DOHH2 (cell line): ENCODE data around the gene ADCK2.
A peak's percentile ranks its signal among the peaks of the same experiment; 100 is the strongest.
"Not testable (repeated sequence)": the region's sequence is repeated elsewhere in the genome, so short reads cannot be mapped to it uniquely, and the experiment has no call there.

ENCODE experiments used
- H3F3A ChIP-seq: fragments of 200-600 bp; sonication (generic), shearing (Covaris generic); 2 replicates; pipeline ENCODE4 v1.6.0; 2016; ENCODE audit warnings: antibody characterized with exemption, mild to moderate bottlenecking; ENCODE audit not compliant: control insufficient read depth, insufficient read depth
- H3K27ac ChIP-seq: fragments of 200-600 bp; sonication (generic); 2 replicates; pipeline ENCODE4 v1.5.1; 2014; ENCODE audit warnings: low read depth, mild to moderate bottlenecking, low read length, moderate library complexity
- H3K27me3 ChIP-seq: fragments of 200-600 bp; sonication (generic); 2 replicates; pipeline ENCODE4 v1.6.1; 2014; ENCODE audit warnings: mild to moderate bottlenecking, low read length, mixed read lengths; ENCODE audit not compliant: control insufficient read depth
- H3K36me3 ChIP-seq: fragments of 200-600 bp; sonication (generic); 2 replicates; pipeline ENCODE4 v1.6.1; 2014; ENCODE audit warnings: mild to moderate bottlenecking, low read length, moderate library complexity, mixed read lengths; ENCODE audit not compliant: control insufficient read depth
- H3K4me1 ChIP-seq: fragments of 200-600 bp; sonication (generic); 2 replicates; pipeline ENCODE4 v1.6.1; 2014; ENCODE audit warnings: mild to moderate bottlenecking, low read length, mixed read lengths; ENCODE audit not compliant: control insufficient read depth
- H3K4me2 ChIP-seq: fragments of 200-600 bp; sonication (generic); 2 replicates; pipeline ENCODE4 v1.6.0; 2014; ENCODE audit warnings: mild to moderate bottlenecking, low read length, moderate library complexity
- H3K4me3 ChIP-seq: fragments of 200-600 bp; sonication (generic); 2 replicates; pipeline ENCODE4 v1.5.1; 2014; ENCODE audit warnings: mild to moderate bottlenecking, low read length, mixed read lengths
- H3K79me2 ChIP-seq: fragments of 200-600 bp; sonication (generic); 2 replicates; pipeline ENCODE4 v1.6.1; 2014; ENCODE audit warnings: mild to moderate bottlenecking, low read length, mixed read lengths; ENCODE audit not compliant: control insufficient read depth
- H3K9me2 ChIP-seq: fragments of 200-600 bp; sonication (generic); replicated peaks from 2 replicates; pipeline ENCODE4 v1.6.1; 2014; ENCODE audit warnings: mild to moderate bottlenecking, low read length, mixed read lengths; ENCODE audit not compliant: control insufficient read depth
- H3K9me3 ChIP-seq: fragments of 200-600 bp; sonication (generic); 2 replicates; pipeline ENCODE4 v1.6.1; 2014; ENCODE audit warnings: antibody characterized with exemption, low read length, mixed read lengths; ENCODE audit not compliant: control insufficient read depth, insufficient read depth
- H4K20me1 ChIP-seq: fragments of 200-600 bp; sonication (generic); 2 replicates; pipeline ENCODE4 v1.6.0; 2014; ENCODE audit warnings: low read depth, mild to moderate bottlenecking, antibody characterized with exemption, low read length, moderate library complexity; ENCODE audit not compliant: control insufficient read depth, insufficient read depth
- CTCF ChIP-seq: fragments of 200-600 bp; sonication (generic); IDR thresholded peaks from one replicate; pipeline ENCODE4 v1.5.1; 2014; ENCODE audit warnings: antibody characterized with exemption, mild to moderate bottlenecking, low read depth, low read length; ENCODE audit not compliant: poor library complexity, severe bottlenecking
- EZH2phosphoT487 ChIP-seq: fragments of 200-600 bp; sonication (generic); IDR thresholded peaks from 2 replicates; pipeline ENCODE4 v1.6.1; 2017; ENCODE audit warnings: borderline replicate concordance, mild to moderate bottlenecking, antibody characterized with exemption, low read length, moderate library complexity, mixed read lengths

Gene ADCK2

GRCh38 chr7:140640727-140641523, 31.8 kb upstream of the ADCK2 start, which contains the start of gene DENND2A:
DENND2A (minus strand) TSS chr7:140640813; CDS start chr7:140602397, 38,416 bp downstream.
- no peaks in the 10 kb centered on the region for H3K9me3 ChIP-seq
- H3K4me3 ChIP-seq = peak within 1 kb of the TSS; percentile 31
- peaks cover 5% of the 10 kb centered on the region for H3F3A ChIP-seq
- peaks cover 55% of the 10 kb centered on the region for H3K27me3 ChIP-seq
- peaks cover 26% of the 10 kb centered on the region for H3K4me1 ChIP-seq
- TF ChIP-seq CTCF (no peak), EZH2phosphoT487 (peak; percentile 95)
- H3K79me2 ChIP-seq = no peaks in the 10 kb centered on the region
- H3K27ac ChIP-seq = no peak within 1 kb of the TSS
- no peaks in the 10 kb centered on the region for H3K36me3 ChIP-seq
- H4K20me1 ChIP-seq = no peaks in the 10 kb centered on the region; the same call in 1 of the 2 replicates
- no peaks in the 10 kb centered on the region for H3K9me2 ChIP-seq
- H3K4me2 ChIP-seq = peak within 1 kb of the TSS; percentile 55

GRCh38 chr7:140641524-140642195, 31.1 kb upstream of the ADCK2 start:
- no peaks in the 10 kb centered on the region; the same call in 1 of the 2 replicates for H4K20me1 ChIP-seq
- H3K4me1 ChIP-seq = peaks cover 27% of the 10 kb centered on the region
- no peaks in the 10 kb centered on the region for H3K9me3 ChIP-seq
- no peak overlapping the region for H3K27ac ChIP-seq
- H3K4me3 ChIP-seq = no peak overlapping the region; the same call in 1 of the 2 replicates
- no peaks in the 10 kb centered on the region for H3K9me2 ChIP-seq
- no peaks in the 10 kb centered on the region for H3K36me3 ChIP-seq
- H3K4me2 ChIP-seq = peak overlapping the region; percentile 23
- no peak for TF ChIP-seq CTCF
- TF ChIP-seq EZH2phosphoT487 = no peak
- peaks cover 5% of the 10 kb centered on the region for H3F3A ChIP-seq
- H3K27me3 ChIP-seq = peaks cover 55% of the 10 kb centered on the region
- no peaks in the 10 kb centered on the region for H3K79me2 ChIP-seq

- Histone ChIP-seq H4K20me1 (no peaks in the 10 kb centered on the region; the same call in 1 of the 2 replicates), H3K9me2 (no peaks in the 10 kb centered on the region), H3K9me3 (no peaks in the 10 kb centered on the region), H3K79me2 (no peaks in the 10 kb centered on the region), H3K4me2 (no peak overlapping the region), H3K27ac (no peak overlapping the region), H3K4me3 (no peak overlapping the region), H3K36me3 (no peaks in the 10 kb centered on the region), H3F3A (peaks cover 10% of the 10 kb centered on the region), H3K4me1 (peaks cover 37% of the 10 kb centered on the region), H3K27me3 (peaks cover 42% of the 10 kb centered on the region)
- no peak for TF ChIP-seq CTCF
- no peak for TF ChIP-seq EZH2phosphoT487
Measured at GRCh38 chr7:140643416-140643815, 29.3 kb upstream of the ADCK2 start.

- not testable (repeated sequence) for H3K79me2 ChIP-seq, H3K4me2 ChIP-seq, H3K27ac ChIP-seq, H3K9me3 ChIP-seq, H3K36me3 ChIP-seq, H3K4me3 ChIP-seq, H3K9me2 ChIP-seq, H4K20me1 ChIP-seq
- H3F3A ChIP-seq = peaks cover 10% of the 10 kb centered on the region
- H3K27me3 ChIP-seq = peaks cover 28% of the 10 kb centered on the region
- peaks cover 37% of the 10 kb centered on the region for H3K4me1 ChIP-seq
Measured at GRCh38 chr7:140644761-140645160, 28.0 kb upstream of the ADCK2 start.
